NCI-H526 (cell line): ENCODE data around the gene ITGA5.

Experiments
- DNase-seq, 2 experiments: peaks; one replicate each; lab custom pipeline; 2025; lab: John Stamatoyannopoulos, UW

ITGA5 gene

DNA sequence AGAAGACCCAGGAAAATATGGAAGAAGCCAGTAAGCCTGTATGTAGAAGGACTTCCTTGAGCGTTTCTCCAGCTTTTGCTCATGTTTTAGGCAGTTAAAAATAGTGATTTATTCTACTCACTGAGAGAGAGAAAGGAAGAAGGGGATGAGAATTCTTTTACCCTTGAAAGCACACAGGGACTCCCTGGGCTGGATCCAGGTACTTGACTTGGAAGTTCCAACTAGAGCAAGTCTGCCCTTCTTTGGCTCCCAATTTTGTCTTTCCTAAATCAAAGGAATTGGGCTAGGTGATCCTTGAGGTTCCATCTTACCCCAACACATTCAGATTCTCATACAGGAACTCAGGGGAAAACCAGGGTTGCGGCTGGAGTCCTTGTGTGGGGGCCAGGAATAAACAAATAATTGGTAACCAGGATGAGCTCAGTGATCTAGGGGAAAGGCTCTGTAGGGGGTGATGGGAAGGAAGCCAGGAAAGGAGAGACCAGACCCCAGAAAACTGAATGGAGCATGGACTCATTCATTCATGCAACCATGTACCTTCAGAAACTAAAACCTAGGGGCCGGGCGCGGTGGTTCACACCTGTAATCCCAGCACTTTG lies 11.5 kb upstream of the ITGA5 start:
- no peak for DNase-seq

DNA sequence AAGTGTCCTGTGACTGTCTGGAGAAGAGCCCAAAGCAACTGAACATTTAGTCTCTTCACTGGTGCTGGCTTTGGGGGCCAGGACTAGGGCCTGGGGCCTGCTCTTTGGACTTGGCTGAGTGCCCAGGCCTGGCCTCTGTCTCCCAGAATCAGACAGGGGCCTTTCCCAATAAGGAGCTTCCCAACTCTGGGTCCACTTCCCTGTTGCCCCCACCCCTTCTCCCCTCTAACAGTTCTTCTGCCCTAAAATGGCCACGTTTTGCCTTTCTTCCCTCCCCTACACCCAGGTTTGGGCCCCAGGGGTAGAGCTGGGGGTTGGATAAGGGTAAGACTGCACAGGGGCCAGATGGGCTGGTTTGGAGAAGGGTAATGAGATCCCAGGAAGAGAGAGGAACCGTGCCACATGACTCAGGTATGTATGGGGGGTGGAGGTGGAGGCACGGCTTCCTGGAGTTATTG lies 10.0 kb upstream of the ITGA5 start:
- DNase-seq: no peak

- DNase-seq: peak in 1 of 2 experiments; percentile 12
Measured at GRCh38 chr12:54428050-54429013, 9.3 kb upstream of the ITGA5 start.

DNA sequence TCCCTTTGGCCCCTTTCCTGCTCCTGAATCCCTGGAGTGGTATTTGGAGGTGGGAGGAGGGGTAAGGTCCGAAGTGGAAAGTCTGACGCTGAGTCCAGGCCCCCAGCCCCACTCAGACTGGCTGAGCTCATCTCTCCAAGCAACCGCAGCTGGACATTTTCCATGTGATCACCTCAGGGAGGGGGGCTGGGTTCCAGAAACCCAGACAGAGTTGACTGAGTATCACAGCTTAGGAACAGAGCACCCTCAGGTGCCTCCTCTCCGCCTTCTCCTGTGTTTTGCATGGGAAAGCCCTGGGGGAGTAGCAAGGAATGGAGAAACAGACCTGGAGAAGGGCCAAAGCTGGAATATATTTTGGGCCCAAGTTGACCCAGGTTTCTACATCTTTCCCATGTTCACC lies 8.0 kb upstream of the ITGA5 start:
- peak in 1 of 2 experiments; percentile 32 for DNase-seq

- no peak for DNase-seq
Measured at GRCh38 chr12:54426690-54427089, 7.6 kb upstream of the ITGA5 start.

- DNase-seq: no peak
Measured at GRCh38 chr12:54425702-54426101, 6.6 kb upstream of the ITGA5 start.

DNA sequence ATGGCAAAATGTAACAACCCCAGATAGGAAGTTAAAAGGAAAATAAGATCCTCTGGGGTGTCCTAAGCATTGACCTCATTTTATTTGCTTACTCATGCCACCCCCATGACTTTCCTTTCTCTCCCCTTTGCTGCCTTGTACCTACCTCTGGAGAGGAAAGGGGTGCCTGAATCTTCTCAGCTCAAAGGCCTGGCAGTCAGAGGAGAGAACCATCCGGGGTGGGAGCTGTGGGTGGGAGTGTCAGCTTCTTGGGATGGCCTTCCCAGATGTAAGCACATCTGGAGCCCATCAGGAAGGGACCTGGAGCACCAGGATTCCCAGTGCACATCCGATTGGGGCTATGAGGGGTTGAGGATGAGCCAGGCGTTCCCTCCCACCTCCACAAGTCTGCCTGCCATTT lies 5.2 kb upstream of the ITGA5 start:
- no peak for DNase-seq

DNA sequence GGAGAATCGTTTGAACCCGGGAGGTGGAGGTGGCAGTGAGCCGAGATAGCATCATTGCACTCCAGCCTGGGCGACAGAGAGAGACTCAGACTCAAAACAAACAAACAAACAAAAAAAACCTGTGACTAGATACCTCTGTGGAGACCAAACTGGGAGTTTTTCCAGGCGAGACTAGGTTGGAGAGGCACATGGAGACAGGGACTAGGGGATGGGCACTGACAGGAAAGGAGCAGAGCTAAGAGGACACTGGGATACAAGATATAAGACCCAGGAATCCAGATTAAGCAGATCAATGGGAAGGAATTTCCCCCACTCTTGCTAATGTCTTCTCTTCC lies 4.7 kb upstream of the ITGA5 start:
- DNase-seq: no peak

GRCh38 chr12:54421879-54422250 lies 2.8 kb upstream of the ITGA5 start:
- DNase-seq: no peak

DNA sequence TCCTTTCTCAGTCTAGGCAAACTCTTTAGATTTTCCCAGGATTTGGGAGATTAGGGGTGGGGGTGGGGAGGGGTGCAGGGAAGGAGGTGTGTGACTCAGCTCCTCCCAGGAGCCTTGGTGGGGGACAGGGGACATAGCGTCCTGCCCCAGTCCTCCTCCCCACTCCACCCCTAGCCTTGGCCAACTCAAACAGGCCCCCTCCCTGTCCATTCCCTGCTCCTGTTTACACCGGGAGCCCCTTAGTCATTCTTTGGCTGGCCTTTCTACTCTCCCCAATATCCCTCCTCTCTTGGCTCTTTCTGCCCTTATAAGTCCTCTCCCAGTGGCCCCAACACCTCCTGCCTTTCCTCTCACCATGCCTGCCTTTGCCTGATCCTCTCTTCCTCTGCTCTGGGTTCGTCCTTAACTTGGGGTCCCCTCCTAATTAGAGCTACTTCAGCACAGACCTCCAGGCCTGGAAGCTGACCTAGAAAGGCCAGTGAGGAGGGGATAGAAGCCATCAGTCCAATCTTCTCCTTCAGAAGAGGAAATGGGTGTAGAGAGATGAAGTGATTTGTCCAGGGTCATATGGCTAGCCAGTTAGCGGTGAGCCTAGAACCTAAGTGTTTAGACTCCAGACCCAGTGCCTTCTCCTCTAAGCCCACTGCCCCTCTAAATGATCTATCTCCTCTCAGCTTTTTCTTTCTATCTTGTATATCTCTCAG lies 2.3 kb upstream of the ITGA5 start:
- DNase-seq: no peak

DNA sequence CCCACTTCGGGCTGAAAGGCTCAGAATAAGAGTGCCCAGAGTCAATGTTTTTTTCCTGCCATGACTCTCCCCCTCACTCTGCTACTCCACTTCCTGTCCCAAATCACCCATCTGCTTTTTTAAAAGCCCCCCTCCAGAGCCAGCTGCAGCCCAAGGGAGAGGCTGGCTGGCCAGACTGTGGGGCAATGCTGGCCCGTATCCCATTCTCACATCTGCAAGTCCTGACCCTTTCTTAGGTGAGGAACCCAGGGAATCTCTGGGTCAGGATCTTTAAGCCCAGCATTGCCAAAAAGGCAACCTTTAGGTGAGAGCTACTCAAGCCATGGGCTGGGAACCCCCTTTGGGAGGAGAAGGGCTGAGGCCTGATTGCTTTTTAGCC lies 1.7 kb upstream of the ITGA5 start:
- DNase-seq: no peak

- no peak for DNase-seq
Measured at GRCh38 chr12:54418441-54419087, 502 bp downstream of the ITGA5 start.

DNA sequence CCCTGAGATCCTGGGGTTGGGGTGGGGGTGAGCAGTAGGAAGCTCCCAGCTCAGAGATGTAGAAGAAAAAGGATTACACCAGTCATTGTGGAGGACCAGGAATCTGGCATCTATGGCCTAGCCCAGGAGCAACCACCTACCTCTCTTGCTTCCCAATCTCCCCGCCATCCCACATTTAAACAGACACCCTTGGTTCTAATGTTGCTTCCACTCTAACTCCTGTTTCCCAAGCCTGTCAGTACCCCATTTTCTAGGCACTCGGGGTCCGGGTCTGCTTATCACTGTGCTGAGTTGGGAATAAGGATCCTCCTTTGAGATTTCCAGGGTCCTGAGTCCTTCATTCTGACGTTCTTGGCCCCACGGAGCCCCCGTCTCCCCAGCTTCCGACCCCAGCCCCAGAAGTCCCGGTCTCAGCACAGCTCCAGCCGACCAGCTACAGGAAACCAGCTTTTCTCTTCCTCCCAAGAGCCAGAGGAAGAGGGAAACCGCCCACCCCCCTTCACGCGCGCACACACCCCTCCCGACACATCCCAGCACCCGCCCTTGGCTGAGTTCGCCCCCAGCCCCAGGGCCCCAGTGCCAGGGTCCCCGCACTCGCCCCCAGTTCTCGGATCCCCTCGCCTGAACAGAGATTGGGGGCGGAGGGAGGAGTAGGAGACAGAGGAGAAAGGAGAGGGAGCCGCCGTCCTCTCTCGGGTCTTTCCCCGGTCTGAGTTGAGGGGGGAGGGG lies 1.2 kb downstream of the ITGA5 start:
- no peak for DNase-seq

GRCh38 chr12:54416687-54417603 lies 2.1 kb downstream of the ITGA5 start:
- no peak for DNase-seq

- no peak for DNase-seq
Measured at GRCh38 chr12:54415221-54415929, 3.7 kb downstream of the ITGA5 start.

DNA sequence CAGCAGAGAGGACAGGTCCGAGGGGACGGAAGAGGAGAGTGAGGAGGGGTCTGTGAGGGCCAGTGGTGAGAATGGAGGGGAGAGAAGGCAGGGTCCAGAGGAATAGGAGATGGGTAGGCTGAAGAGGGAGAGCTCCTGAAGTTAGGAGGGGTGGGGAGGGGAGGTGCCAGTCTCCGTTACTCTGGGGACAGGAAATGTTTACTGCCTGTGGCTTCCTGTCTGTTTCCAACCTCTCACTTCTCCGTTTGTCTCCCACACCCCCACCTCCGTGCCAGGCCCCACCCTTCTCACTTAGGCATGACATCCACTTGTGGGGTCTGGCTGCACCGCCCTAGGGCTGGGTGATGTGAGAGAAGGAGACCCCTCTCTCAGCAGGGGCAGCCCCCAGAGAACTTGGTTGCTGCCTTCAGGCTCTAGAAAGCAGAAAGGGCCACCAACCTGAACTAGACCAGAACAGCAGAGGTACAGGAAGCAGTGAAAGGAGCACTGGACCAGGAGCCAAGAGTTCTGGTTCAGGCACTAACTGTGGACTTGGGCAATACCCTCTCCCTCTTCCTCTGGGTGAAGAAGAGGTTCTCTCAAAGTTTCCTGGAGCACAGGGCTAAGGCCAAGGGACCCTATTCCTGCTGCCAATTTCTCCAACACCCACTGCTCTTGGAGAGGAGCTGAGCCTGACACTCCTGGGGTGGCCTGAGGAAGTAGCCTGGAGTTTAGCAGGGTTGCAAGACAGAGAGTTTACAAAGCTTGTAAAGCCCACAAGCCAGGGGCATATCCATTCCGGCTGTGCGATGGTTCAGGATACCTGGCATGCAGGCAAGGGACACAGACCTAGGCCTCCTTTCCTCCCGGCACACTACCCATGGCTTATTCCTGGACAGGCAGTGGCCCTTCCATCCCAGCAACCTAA lies 5.5 kb downstream of the ITGA5 start:
- DNase-seq: no peak

DNA sequence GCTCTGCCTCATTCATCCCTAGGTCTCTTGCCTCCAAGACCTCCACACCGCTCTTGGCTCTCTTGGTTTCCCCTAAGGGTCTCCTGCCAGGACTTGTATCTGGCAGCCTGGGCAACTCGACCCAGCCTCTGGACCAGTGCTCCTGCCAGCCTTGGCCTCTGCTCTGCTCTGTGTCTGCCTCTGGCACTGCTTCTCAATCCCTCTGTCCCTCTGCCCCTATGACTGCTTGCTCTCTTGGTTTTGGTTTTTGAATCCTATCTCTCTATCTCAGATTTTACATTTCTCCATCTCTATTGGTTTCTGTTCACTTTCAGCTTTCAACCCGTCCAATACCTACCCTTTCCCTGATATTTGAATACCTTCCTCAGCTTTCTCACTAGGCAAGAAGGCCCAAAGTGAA lies 6.3 kb downstream of the ITGA5 start:
- no peak for DNase-seq

- no peak for DNase-seq
Measured at GRCh38 chr12:54412348-54412747, 6.7 kb downstream of the ITGA5 start.
